NCI-H2227 (cell line): Measurements from ENCODE around the gene ST6GALNAC2.
"Not testable (repeated sequence)": the region's sequence is repeated elsewhere in the genome, so short reads cannot be mapped to it uniquely, and the experiment has no call there.

Experiments used
- DNase-seq: peaks from one replicate; lab custom pipeline; 2025; ENCODE audit not compliant: unreplicated experiment; lab: John Stamatoyannopoulos, UW

Gene ST6GALNAC2

GRCh38 chr17:76585649-76586593, at the start of gene ST6GALNAC2:
Gene ST6GALNAC2, minus strand, starts transcription at chr17:76585860. Its CDS starts 52 bp downstream, at chr17:76585808.
- DNase-seq, result peak; percentile 48

- DNase-seq, result no peak
These were observed 49.4 kb upstream of the ST6GALNAC2 start for GRCh38 chr17:76635039-76635438.

GRCh38 chr17:76633628-76634328, 48.1 kb upstream of the ST6GALNAC2 start:
- no peak for DNase-seq

- DNase-seq, result no peak
These were observed 46.3 kb upstream of the ST6GALNAC2 start for GRCh38 chr17:76631821-76632565.

- DNase-seq, result no peak
These were observed 44.5 kb upstream of the ST6GALNAC2 start for GRCh38 chr17:76630151-76630550.

GRCh38 chr17:76627510-76627909, 41.9 kb upstream of the ST6GALNAC2 start:
- DNase-seq, result no peak

GRCh38 chr17:76626442-76626841, 40.8 kb upstream of the ST6GALNAC2 start:
- DNase-seq, result no peak

GRCh38 chr17:76625496-76625895, 39.8 kb upstream of the ST6GALNAC2 start:
- DNase-seq, result no peak

- DNase-seq, result peak; percentile 75
These were observed 37.8 kb upstream of the ST6GALNAC2 start for GRCh38 chr17:76623271-76624146.

GRCh38 chr17:76617838-76618237, 32.2 kb upstream of the ST6GALNAC2 start:
- no peak for DNase-seq

- DNase-seq, result no peak
These were observed 29.4 kb upstream of the ST6GALNAC2 start for GRCh38 chr17:76614912-76615617.

GRCh38 chr17:76614064-76614759, 28.6 kb upstream of the ST6GALNAC2 start:
- DNase-seq, result not testable (repeated sequence)

- DNase-seq, result no peak
These were observed 27.6 kb upstream of the ST6GALNAC2 start for GRCh38 chr17:76612977-76613851.

- no peak for DNase-seq
These were observed 26.8 kb upstream of the ST6GALNAC2 start for GRCh38 chr17:76612465-76612864.

- peak; percentile 40 for DNase-seq
These were observed 26.1 kb upstream of the ST6GALNAC2 start for GRCh38 chr17:76611758-76612157.

- peak; percentile 50 for DNase-seq
These were observed 25.6 kb upstream of the ST6GALNAC2 start for GRCh38 chr17:76611080-76611749.

GRCh38 chr17:76606685-76607084, 21.0 kb upstream of the ST6GALNAC2 start:
- DNase-seq, result not testable (repeated sequence)

GRCh38 chr17:76601065-76601464, 15.4 kb upstream of the ST6GALNAC2 start:
- no peak for DNase-seq
